Neutrophil (primary cell): Measurements from ENCODE around the gene TOPORS.
A peak's percentile ranks its signal among the peaks of the same experiment; 100 is the strongest.

Experiments
- H3K27ac ChIP-seq: fragments of 200-600 bp; sonication (generic); 2 replicates; pipeline ENCODE4 v1.5.1; 2016; ENCODE audit warnings: mild to moderate bottlenecking, moderate library complexity
- H3K27me3 ChIP-seq: fragments of 200-600 bp; sonication (generic); 2 replicates; pipeline ENCODE4 v1.6.0; 2016; ENCODE audit warnings: mild to moderate bottlenecking
- H3K36me3 ChIP-seq: fragments of 200-600 bp; sonication (generic); 2 replicates; pipeline ENCODE4 v1.5.1; 2017
- H3K4me1 ChIP-seq, 2 experiments: fragments of 200-600 bp in 1 of 2; sonication (generic) in 1 of 2; 1 replicate in 1 of 2; 2 replicates in 1 of 2; pipeline versions ENCODE4 v1.5.1 to v1.6.1; 2013 to 2016; ENCODE audit warnings: low read depth in 1 of 2, low read length in 1 of 2, mild to moderate bottlenecking in 1 of 2, moderate library complexity in 1 of 2; ENCODE audit not compliant: control insufficient read depth in 1 of 2, insufficient read depth in 1 of 2
- H3K4me3 ChIP-seq, 2 experiments: fragments of 200-600 bp in 1 of 2; sonication (generic) in 1 of 2; 1 replicate in 1 of 2; 2 replicates in 1 of 2; pipeline ENCODE4 v1.5.1; 2013 to 2016; ENCODE audit warnings: low read depth in 1 of 2, low read length in 1 of 2, mild to moderate bottlenecking in 1 of 2, moderate library complexity in 1 of 2
- H3K9me3 ChIP-seq: fragments of 200-600 bp; sonication (generic); 2 replicates; pipeline ENCODE4 v1.5.1; 2016
- CTCF ChIP-seq: fragments of 200-600 bp; sonication (generic); IDR thresholded peaks from 2 replicates; pipeline ENCODE4 v1.5.1; 2016; ENCODE audit warnings: antibody characterized with exemption

TOPORS gene

GRCh38 chr9:32572900-32573523, 20.6 kb upstream of the TOPORS start, which contains the start of gene NDUFB6:
NDUFB6 (minus strand) TSS chr9:32573159; CDS start chr9:32573060, 99 bp downstream.
- peak; percentile 33 for TF ChIP-seq CTCF
- Histone ChIP-seq H3K36me3 (peaks cover 3% of the 10 kb centered on the region), H3K9me3 (no peaks in the 10 kb centered on the region), H3K27me3 (peaks cover 17% of the 10 kb centered on the region), H3K4me1 (peaks cover 24 to 25% of the 10 kb centered on the region in 2 experiments), H3K27ac (peak within 1 kb of the TSS; percentile 81), H3K4me3 (peak within 1 kb of the TSS; percentile 87 to 96)

- Histone ChIP-seq H3K4me3 (peak overlapping the region; percentile 87 to 96), H3K27me3 (peaks cover 11% of the 10 kb centered on the region), H3K36me3 (peaks cover 10% of the 10 kb centered on the region), H3K4me1 (peaks cover 24 to 25% of the 10 kb centered on the region in 2 experiments), H3K9me3 (no peaks in the 10 kb centered on the region), H3K27ac (peak overlapping the region; percentile 81)
- peak; percentile 73 for TF ChIP-seq CTCF
Measured at GRCh38 chr9:32571969-32572899, 19.8 kb upstream of the TOPORS start.

GRCh38 chr9:32570262-32570661, 17.9 kb upstream of the TOPORS start:
- H3K9me3 ChIP-seq, result no peaks in the 10 kb centered on the region
- H3K36me3 ChIP-seq, result peaks cover 26% of the 10 kb centered on the region
- H3K27ac ChIP-seq, result peak overlapping the region; percentile 18
- no peaks in the 10 kb centered on the region for H3K27me3 ChIP-seq
- peaks cover 24 to 25% of the 10 kb centered on the region in 2 experiments for H3K4me1 ChIP-seq
- TF ChIP-seq CTCF, result no peak
- H3K4me3 ChIP-seq, result no peak overlapping the region

GRCh38 chr9:32566770-32567169, 14.4 kb upstream of the TOPORS start:
- Histone ChIP-seq H3K9me3 (no peaks in the 10 kb centered on the region), H3K4me1 (peaks cover 6 to 11% of the 10 kb centered on the region in 2 experiments), H3K27ac (no peak overlapping the region), H3K4me3 (no peak overlapping the region), H3K36me3 (peaks cover 35% of the 10 kb centered on the region), H3K27me3 (no peaks in the 10 kb centered on the region)
- TF ChIP-seq CTCF, result no peak

GRCh38 chr9:32565967-32566366, 13.6 kb upstream of the TOPORS start:
- Histone ChIP-seq H3K27ac (peak overlapping the region; percentile 10), H3K4me3 (no peak overlapping the region), H3K36me3 (peaks cover 35% of the 10 kb centered on the region), H3K4me1 (peaks cover 0 to 3% of the 10 kb centered on the region in 2 experiments), H3K9me3 (no peaks in the 10 kb centered on the region), H3K27me3 (no peaks in the 10 kb centered on the region)
- TF ChIP-seq CTCF, result no peak
